Adrenal gland (tissue), 5 donors: ENCODE measurements around the gene IQCB1.

ENCODE experiments used
- CTCF ChIP-seq, 6 experiments: fragments of 450-650 bp in 4 of 6; fragments of 200-600 bp in 2 of 6; sonication (generic) in 1 of 6; IDR thresholded peaks; 1 replicate in 5 of 6; 2 replicates in 1 of 6; pipeline versions ENCODE4 v1.5.1 to v1.8.0; 2016 to 2021; ENCODE audit warnings: antibody characterized with exemption in 6 of 6, mild to moderate bottlenecking in 2 of 6, moderate library complexity in 1 of 6
- POLR2A ChIP-seq, 2 donors: fragments of 450-650 bp; IDR thresholded peaks; one replicate each; pipeline ENCODE4 v1.6.1; 2017; ENCODE audit warnings: antibody characterized with exemption in 2 of 2, mild to moderate bottlenecking in 2 of 2, moderate library complexity in 1 of 2
- donor health status: DM: no; HTN: no; CAD: no.

GRCh38 chr3:121803771-121804320 is 31.0 kb downstream of the IQCB1 start:
- TF ChIP-seq CTCF (IDR thresholded peaks at IDR 0.05) (no peak), POLR2A (IDR thresholded peaks at IDR 0.05) (no peak)
